ENCODE data around the gene OLFML2A. TPM values are rescaled to one million over a fixed set of nuclear protein-coding genes. Genes with fewer than 3 reads are reported as not detected.

OLFML2A gene
- total RNA-seq, 6 donors from 2014 or later, result 4.2 to 35.6 (median 12.2) TPM

GRCh38 chr9:124786881-124787573, 10.1 kb downstream of the OLFML2A start:
- Histone ChIP-seq H3K4me1 (peaks cover 8 to 29% (median 18%) of the 10 kb centered on the region in 4 donors), H3K9me3 (no peaks in the 10 kb centered on the region), H3K4me3 (no peak overlapping the region), H3K27me3 (no peaks in the 10 kb centered on the region), H3K27ac (no peak overlapping the region), H3K36me3 (peaks cover 0 to 4% (median 0%) of the 10 kb centered on the region in 4 donors)
- peak; percentile 10 to 66 for DNase-seq
- no peak for ATAC-seq (ENCODE audit: low FRiP score in 2 of 2)
- TF ChIP-seq POLR2A (IDR thresholded peaks at IDR 0.05) (no peak), POLR2AphosphoS5 (IDR thresholded peaks at IDR 0.05) (no peak), CTCF (IDR thresholded peaks at IDR 0.05) (no peak)
- WGBS, 2 donors, result 91 to 96% methylated on average over 11 to 20 of the region's 20 CpGs

GRCh38 chr9:124788542-124789217, 11.7 kb downstream of the OLFML2A start:
- Histone ChIP-seq H3K27me3 (no peaks in the 10 kb centered on the region), H3K4me1 (peaks cover 13 to 30% (median 18%) of the 10 kb centered on the region in 4 donors), H3K4me3 (no peak overlapping the region), H3K9me3 (no peaks in the 10 kb centered on the region), H3K36me3 (peaks cover 0 to 4% (median 0%) of the 10 kb centered on the region in 4 donors), H3K27ac (no peak overlapping the region)
- DNase-seq (no peak), ATAC-seq (ENCODE audit: low FRiP score in 2 of 2) (no peak)
- TF ChIP-seq POLR2A (IDR thresholded peaks at IDR 0.05) (no peak), EP300 (IDR thresholded peaks at IDR 0.05) (no peak), POLR2AphosphoS5 (IDR thresholded peaks at IDR 0.05) (no peak), CTCF (IDR thresholded peaks at IDR 0.05) (no peak)
- 89 to 95% methylated on average over 3 of the region's 3 CpGs for WGBS, 2 donors

- no peaks in the 10 kb centered on the region for H3K9me3 ChIP-seq
- H3K4me1 ChIP-seq, result peaks cover 5 to 30% (median 11%) of the 10 kb centered on the region in 4 donors
- no peak for TF ChIP-seq EP300 (IDR thresholded peaks at IDR 0.05)
- TF ChIP-seq POLR2A (IDR thresholded peaks at IDR 0.05), result no peak
- no peak for TF ChIP-seq CTCF (IDR thresholded peaks at IDR 0.05)
- TF ChIP-seq POLR2AphosphoS5 (IDR thresholded peaks at IDR 0.05), result no peak
- no peak for DNase-seq
- H3K36me3 ChIP-seq, result peaks cover 0 to 4% (median 0%) of the 10 kb centered on the region in 4 donors
- no peak overlapping the region for H3K27ac ChIP-seq
- H3K27me3 ChIP-seq, result no peaks in the 10 kb centered on the region
- ATAC-seq (ENCODE audit: low FRiP score in 2 of 2), result no peak
- 78 to 86% methylated on average over 2 of the region's 2 CpGs for WGBS, 2 donors
- no peak overlapping the region for H3K4me3 ChIP-seq
Measured at GRCh38 chr9:124789531-124789930, 12.6 kb downstream of the OLFML2A start.

- Histone ChIP-seq H3K9me3 (no peaks in the 10 kb centered on the region), H3K27ac (peak overlapping the region in 1 of 4 donors; percentile 85), H3K27me3 (no peaks in the 10 kb centered on the region), H3K36me3 (peaks cover 0 to 4% (median 0%) of the 10 kb centered on the region in 4 donors), H3K4me3 (no peak overlapping the region), H3K4me1 (peaks cover 8 to 31% (median 10%) of the 10 kb centered on the region in 4 donors)
- ATAC-seq (ENCODE audit: low FRiP score in 2 of 2) (no peak), DNase-seq (no peak)
- 88 to 89% methylated on average over 8 of the region's 8 CpGs for WGBS, 2 donors
- TF ChIP-seq POLR2AphosphoS5 (IDR thresholded peaks at IDR 0.05) (no peak), EP300 (IDR thresholded peaks at IDR 0.05) (no peak), CTCF (IDR thresholded peaks at IDR 0.05) (no peak), POLR2A (IDR thresholded peaks at IDR 0.05) (no peak)
Measured at GRCh38 chr9:124790301-124790700, 13.4 kb downstream of the OLFML2A start.

All from upper lobe of left lung (tissue), 6 donors.